Kidney glomerular epithelial cell (primary cell): ENCODE measurements around the gene TRIM71.
"Not testable (repeated sequence)": the region's sequence is repeated elsewhere in the genome, so short reads cannot be mapped to it uniquely, and the experiment has no call there.

Experiments used
- DNase-seq: peaks from one replicate; lab custom pipeline; 2025; lab: John Stamatoyannopoulos, UW

The TRIM71 gene

GRCh38 chr3:32817558-32818228 is at the start of gene TRIM71:
TRIM71 (plus strand) TSS chr3:32817997; CDS start chr3:32818081, 84 bp downstream.
- DNase-seq = no peak

DNA sequence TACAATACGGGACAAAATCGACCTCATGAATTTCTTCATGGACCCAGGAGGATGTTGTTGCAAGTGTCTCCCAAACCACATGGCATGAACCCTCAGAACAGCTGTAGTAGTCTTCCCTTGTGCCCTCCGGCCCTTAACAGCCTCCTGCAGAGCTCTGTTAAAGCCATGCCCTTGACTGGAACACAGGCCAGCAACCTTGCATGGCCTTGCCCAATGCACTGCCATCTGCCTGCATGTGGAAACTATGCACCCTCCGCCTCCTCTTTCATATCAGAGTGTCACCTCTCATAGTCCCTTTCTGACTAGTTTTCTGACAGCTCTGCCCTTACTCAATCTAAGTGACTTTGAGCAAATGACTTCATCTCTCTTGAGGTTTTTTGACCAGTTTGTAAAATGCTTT is 39.4 kb upstream of the TRIM71 start:
- no peak for DNase-seq

DNA sequence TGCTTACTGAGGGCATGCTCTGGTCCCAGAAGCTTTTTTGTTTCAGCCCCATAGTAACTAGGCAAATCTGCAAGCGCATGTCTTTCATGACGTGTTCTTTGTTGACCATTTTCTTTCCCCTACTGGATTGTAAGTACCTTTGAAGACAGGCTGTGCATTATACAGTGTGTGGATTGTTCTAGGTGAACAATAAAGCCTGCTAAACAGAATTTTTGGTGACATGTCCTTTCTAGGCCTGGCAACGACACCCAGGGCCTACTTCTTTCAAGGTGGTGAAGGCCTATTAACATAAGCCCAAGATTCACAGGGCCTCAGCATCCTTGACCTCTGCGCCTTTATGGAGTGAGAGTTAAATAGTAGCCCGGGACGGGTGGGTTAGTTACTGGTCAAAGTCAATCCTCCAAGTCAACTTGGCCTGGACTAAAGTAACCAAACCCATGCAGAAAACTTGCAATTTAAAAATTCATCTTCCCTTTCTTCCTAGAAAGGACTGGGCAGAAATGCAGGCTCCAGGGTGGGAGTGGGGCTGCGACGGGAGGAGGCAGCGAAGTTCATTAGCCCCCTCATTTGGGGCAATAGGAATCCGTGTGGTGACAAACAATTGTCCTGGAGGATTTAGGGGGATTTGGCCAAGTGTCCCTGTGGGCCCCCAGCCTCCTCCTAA is 37.6 kb upstream of the TRIM71 start:
- DNase-seq = no peak

- DNase-seq = peak; percentile 32
Observed at GRCh38 chr3:32780735-32781210, 37.0 kb upstream of the TRIM71 start.

DNA sequence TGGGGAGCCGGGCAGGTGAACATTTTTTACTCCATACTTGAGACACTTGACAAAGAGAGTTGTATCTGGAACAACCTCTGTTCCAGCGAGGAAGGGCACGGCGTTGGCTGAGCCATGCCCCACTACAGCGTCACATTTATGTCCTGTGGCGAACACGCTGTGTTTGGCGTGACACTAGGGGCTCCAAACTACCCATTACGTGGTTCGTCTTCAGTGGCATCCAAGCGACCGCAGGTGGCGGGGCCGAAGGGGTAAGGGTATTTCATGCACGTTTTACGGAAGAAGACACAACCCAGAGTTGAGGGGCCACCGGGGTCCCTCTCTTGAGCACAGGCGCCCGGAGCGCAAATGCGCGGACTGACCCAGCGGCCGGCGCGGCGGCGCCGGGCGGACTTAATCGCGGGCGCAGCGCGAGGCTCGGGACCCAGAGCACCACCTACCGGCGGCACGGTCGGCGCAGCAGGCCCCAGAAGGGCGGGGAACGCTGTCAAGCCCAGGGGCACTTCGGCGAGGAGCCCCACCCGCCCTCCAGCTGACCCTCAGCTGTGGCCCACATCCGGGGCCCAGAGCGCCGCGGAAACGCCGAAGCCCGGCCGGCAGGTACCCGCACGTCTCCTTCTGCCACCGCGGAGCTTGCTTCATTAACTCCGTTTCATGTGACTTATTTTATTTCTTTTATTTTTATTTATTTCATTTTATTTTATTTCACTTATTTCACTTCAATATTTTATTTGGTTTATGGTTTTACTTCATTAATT is 36.4 kb upstream of the TRIM71 start:
- DNase-seq = peak; percentile 65

DNA sequence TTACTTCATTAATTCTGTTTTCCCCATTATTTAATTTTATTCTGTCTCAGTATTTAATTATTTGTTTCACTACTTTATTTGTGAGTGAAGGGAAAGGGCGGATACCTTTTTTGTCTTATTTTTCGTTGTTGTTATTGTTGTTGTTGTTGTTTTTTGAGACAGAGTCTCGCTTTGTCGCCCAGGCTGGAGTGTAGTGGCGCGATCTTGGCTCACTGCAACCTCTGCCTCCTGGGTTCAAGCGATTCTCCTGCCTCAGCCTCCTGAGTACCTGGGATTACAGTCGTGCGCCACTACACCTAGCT is 35.9 kb upstream of the TRIM71 start:
- not testable (repeated sequence) for DNase-seq

- DNase-seq = no peak
Observed at GRCh38 chr3:32782407-32782806, 35.4 kb upstream of the TRIM71 start.

DNA sequence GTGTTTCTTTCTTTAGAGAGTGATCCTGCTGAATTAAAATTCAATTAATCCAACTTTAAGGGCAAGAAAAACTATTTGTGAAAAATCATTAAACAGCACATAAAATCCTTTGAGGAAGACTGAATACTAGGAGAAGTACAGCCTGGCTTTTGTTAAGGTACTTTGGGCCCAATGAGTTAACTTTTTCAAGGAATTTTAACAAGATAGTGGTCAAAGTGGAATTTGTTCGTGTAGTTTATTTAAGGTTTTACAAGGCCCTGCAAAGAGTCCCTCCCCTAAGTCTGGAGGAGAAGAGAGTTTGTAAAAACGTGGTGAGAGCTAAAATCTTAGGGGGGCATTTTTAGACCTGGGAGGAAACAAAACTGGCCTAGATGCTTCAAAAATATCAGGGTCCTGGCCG is 26.0 kb upstream of the TRIM71 start:
- DNase-seq = no peak

DNA sequence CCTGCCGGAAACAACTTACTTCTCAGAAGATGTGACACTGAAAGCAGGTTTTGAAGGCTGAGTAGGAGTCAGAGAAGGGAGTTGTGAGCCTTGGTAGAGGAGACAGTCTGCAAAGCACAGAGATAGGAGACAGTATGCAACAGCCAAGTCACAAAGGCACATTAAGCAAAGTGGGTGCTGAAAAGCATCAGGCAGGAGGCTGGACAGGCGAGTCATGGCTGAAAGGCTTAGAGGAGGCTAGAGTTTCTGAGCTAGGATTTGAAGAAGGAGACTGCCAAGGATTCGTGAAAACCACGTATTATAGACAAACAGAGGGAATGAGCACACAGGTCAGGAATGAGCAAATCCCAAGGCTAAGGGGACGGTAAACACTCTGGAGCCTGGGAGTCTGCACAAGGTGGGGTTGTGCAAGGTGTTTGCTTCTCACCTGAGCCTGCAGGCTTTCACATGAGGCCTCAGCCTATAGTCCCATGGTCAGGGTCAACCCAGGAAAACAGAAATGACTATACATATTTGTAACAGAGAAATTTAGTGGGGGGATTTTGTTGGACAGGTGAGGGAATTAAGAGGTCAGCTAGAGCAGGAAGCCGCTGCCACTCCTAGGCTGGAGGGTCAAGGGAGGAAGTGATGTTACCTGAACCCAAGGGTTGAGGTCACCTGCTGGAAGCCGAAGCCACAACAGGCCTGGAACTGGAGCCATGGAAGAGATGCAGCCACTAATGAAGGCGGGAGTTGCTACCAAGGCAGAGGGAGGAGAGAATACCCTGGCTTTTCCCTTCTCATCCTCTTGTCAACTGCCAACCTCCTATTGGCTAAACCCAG is 23.1 kb upstream of the TRIM71 start:
- DNase-seq = no peak

DNA sequence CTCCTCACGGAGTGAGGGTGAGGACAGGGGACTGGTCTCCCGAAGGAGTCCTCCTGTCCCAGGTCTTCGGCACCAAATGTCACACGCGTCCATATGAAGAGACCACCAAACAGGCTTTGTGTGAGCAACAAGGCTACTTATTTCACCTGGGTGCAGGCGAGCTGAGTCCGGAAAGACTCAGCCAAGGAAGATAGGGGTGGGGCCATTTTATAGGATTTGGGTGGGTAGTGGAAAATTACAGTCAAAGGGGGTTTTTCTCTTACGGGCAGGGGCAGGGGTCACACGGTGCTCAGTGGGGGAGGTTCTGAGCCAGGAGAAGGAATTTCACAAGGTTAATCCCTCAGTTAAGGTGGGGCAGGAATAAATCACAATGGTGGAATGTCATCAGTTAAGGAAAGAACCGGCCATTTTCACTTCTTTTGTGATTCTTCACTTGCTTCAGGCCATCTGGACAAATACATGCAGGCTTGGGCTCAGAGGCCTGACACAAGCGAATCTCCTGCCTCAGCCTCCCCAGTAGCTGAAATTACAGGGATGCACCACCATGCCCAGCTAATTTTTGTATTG is 21.3 kb upstream of the TRIM71 start:
- not testable (repeated sequence) for DNase-seq

DNA sequence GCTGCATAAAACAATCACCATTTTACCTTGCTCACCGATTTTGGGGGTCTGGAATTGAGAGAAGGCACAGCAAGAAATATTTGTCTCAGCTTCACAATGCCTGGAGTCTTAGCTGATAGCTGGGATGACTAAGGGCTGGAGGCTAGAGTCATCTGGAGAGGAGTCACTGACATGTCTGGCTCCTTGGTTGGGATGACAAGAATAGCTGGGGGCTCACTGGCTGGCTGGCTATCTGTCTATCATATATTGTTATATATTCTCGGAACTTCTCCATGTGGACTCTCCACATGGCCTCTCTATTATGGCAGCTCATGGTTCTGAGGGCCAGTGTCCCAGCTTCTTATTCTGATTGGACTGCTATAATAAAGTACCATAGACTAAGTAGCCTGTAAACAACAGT is 20.0 kb upstream of the TRIM71 start:
- DNase-seq = no peak

GRCh38 chr3:32801440-32801839 is 16.4 kb upstream of the TRIM71 start:
- DNase-seq = not testable (repeated sequence)

DNA sequence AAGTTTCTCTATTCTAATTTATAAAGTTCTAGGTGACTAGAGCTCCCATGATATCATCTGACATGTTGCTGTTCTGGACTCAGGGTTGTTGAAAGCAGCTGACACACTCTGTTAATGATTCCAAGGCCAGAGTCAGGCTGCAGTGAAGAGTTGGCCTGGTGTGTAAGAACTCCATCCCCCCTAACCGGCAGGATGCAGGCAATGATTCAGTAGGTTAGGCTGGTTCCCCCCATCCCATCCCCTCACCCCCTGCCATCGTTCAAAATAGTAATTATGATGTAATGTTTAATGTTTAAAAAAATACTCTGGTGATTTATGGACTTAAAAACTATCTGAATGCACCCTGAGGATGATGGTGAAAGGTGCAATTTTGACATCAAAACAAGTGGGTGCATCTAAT is 4.6 kb upstream of the TRIM71 start:
- peak; percentile 82 for DNase-seq

DNA sequence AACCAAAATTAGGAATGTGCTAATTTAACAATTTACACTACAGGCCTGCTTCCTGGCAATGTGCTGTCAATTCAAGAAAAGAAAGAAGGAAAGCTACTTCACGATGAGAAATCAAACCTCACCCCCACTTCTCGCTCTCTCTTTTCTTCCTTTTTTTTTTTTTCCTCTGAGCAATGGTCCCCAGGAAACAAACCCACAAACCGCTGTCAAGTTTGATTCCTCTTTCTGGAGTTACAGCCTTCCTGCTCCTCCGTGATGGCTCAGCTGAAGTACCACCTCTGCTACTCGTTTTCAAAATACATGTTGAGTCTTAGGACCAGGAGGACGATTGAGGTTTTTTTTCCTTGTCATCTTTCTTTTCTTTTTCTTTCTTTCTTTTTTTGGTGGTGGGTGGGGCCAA is 3.4 kb upstream of the TRIM71 start:
- no peak for DNase-seq

GRCh38 chr3:32815841-32816438 is 1.9 kb upstream of the TRIM71 start:
- no peak for DNase-seq

- DNase-seq = no peak
Observed at GRCh38 chr3:32816439-32817256, 1.1 kb upstream of the TRIM71 start.

DNA sequence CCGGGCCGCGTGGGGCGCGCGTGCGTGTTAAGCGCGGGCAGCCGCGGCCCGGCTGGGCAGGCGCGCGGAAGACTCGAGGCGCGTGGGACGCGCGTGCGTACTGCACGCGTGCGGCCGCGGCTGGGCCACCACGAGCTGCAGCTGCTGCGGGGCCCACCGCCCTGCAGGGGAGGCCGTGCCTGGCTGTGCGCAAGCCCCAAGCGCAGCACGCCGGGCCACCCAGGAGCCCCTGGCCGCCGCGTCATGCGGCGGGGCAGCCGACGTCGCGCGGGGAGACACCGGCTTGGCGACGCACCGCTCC is 590 bp upstream of the TRIM71 start:
- DNase-seq = no peak

DNA sequence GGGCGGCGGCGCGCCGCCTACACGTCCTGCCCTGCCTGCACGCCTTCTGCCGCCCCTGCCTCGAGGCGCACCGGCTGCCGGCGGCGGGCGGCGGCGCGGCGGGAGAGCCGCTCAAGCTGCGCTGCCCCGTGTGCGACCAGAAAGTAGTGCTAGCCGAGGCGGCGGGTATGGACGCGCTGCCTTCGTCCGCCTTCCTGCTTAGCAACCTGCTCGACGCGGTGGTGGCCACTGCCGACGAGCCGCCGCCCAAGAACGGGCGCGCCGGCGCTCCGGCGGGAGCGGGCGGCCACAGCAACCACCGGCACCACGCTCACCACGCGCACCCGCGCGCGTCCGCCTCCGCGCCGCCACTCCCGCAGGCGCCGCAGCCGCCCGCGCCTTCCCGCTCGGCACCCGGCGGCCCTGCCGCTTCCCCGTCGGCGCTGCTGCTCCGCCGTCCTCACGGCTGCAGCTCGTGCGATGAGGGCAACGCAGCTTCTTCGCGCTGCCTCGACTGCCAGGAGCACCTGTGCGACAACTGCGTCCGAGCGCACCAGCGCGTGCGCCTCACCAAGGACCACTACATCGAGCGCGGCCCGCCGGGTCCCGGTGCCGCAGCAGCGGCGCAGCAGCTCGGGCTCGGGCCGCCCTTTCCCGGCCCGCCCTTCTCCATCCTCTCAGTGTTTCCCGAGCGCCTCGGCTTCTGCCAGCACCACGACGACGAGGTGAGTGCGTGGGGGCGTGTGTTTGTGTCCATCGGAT is 602 bp downstream of the TRIM71 start:
- no peak for DNase-seq

- DNase-seq = no peak
Observed at GRCh38 chr3:32818970-32819511, 1.2 kb downstream of the TRIM71 start.
